OCI-LY1 (cell line): Measurements from ENCODE around the gene AKIRIN2.

Experiments
- H2AFZ ChIP-seq: fragments of 200-600 bp; sonication (generic), shearing (Covaris generic); 2 replicates; pipeline ENCODE4 v1.6.0; 2014; ENCODE audit warnings: antibody characterized with exemption, mild to moderate bottlenecking, low read length
- H3F3A ChIP-seq: fragments of 200-600 bp; sonication (generic), shearing (Covaris generic); 2 replicates; pipeline ENCODE4 v1.6.0; 2014; ENCODE audit warnings: mild to moderate bottlenecking, antibody characterized with exemption, low read length, moderate library complexity; ENCODE audit not compliant: insufficient read depth
- H3K27ac ChIP-seq: fragments of 200-600 bp; sonication (generic); 2 replicates; pipeline ENCODE4 v1.5.1; 2014; ENCODE audit warnings: low read length, mixed run types, mild to moderate bottlenecking, low read depth; ENCODE audit not compliant: poor library complexity, severe bottlenecking
- H3K27me3 ChIP-seq: fragments of 200-600 bp; sonication (generic); 2 replicates; pipeline ENCODE4 v1.6.0; 2014; ENCODE audit warnings: antibody characterized with exemption, mild to moderate bottlenecking, low read length, moderate library complexity; ENCODE audit not compliant: insufficient read depth
- H3K36me3 ChIP-seq: fragments of 200-600 bp; sonication (generic); 2 replicates; pipeline ENCODE4 v1.6.1; 2014; ENCODE audit warnings: mild to moderate bottlenecking, antibody characterized with exemption, low read length, moderate library complexity, mixed read lengths; ENCODE audit not compliant: insufficient read depth
- H3K4me1 ChIP-seq: fragments of 200-600 bp; sonication (generic); 2 replicates; pipeline ENCODE4 v1.5.1; 2014; ENCODE audit warnings: mild to moderate bottlenecking, low read length, moderate library complexity; ENCODE audit not compliant: insufficient read depth, severe bottlenecking
- H3K4me2 ChIP-seq: fragments of 200-600 bp; sonication (generic), shearing (Covaris generic); 2 replicates; pipeline ENCODE4 v1.6.1; 2014; ENCODE audit warnings: low read length
- H3K4me3 ChIP-seq: fragments of 200-600 bp; sonication (generic); 2 replicates; pipeline ENCODE4 v1.5.1; 2014; ENCODE audit warnings: low read length, low read depth, mild to moderate bottlenecking, mixed read lengths; ENCODE audit not compliant: poor library complexity, severe bottlenecking
- H3K79me2 ChIP-seq: fragments of 200-600 bp; shearing (Covaris generic); 2 replicates; pipeline ENCODE4 v1.6.1; 2016; ENCODE audit warnings: mixed run types, low read length, mixed read lengths; ENCODE audit not compliant: insufficient read depth
- H3K9ac ChIP-seq: fragments of 200-600 bp; sonication (generic), shearing (Covaris generic); 2 replicates; pipeline ENCODE4 v1.6.1; 2014; ENCODE audit warnings: mild to moderate bottlenecking, low read length, mixed read lengths
- H3K9me2 ChIP-seq: fragments of 200-600 bp; sonication (generic), shearing (Covaris generic); 2 replicates; pipeline ENCODE4 v1.6.1; 2014; ENCODE audit warnings: low read depth, mild to moderate bottlenecking, low read length, mixed read lengths
- H3K9me3 ChIP-seq: fragments of 200-600 bp; shearing (Covaris generic); 2 replicates; pipeline ENCODE4 v1.6.1; 2014; ENCODE audit warnings: low read length, mixed read lengths
- H4K20me1 ChIP-seq: fragments of 200-600 bp; sonication (generic), shearing (Covaris generic); 2 replicates; pipeline ENCODE4 v1.6.0; 2016; ENCODE audit warnings: mild to moderate bottlenecking, low read length; ENCODE audit not compliant: insufficient read depth
- CTCF ChIP-seq: fragments of 200-600 bp; sonication (generic), shearing (Covaris generic); IDR thresholded peaks from 2 replicates; pipeline ENCODE4 v1.5.1; 2017; ENCODE audit warnings: mild to moderate bottlenecking, antibody characterized with exemption, low read length, moderate library complexity, mixed read lengths
- EZH2 ChIP-seq: fragments of 200-600 bp; sonication (generic), shearing (Covaris generic); IDR thresholded peaks from 2 replicates; pipeline ENCODE4 v1.8.0; 2017; ENCODE audit warnings: borderline replicate concordance, mixed run types, mild to moderate bottlenecking, antibody characterized with exemption, low read length, moderate library complexity, mixed read lengths

The AKIRIN2 gene

DNA sequence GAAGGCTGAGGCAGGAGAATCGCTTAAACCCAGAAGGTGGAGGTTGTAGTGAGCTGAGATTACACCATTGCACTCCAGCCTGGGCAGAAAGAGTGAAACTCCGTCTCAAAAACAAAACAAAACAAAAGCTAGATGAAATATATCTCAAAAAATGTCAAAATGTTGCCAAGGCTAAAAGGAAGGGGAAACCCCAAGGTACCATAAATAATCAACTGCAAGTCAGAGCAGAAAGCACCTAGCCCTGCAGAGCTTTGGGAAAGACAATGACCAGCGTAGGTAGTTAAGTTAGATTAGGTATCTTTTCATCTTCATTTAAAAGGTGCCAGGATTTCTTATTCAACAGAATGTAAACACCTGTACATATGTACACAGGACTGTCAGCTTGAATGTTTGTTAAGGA lies 33.0 kb downstream of the AKIRIN2 start:
- H3F3A ChIP-seq: peaks cover 4% of the 10 kb centered on the region; the same call in 1 of the 2 replicates

DNA sequence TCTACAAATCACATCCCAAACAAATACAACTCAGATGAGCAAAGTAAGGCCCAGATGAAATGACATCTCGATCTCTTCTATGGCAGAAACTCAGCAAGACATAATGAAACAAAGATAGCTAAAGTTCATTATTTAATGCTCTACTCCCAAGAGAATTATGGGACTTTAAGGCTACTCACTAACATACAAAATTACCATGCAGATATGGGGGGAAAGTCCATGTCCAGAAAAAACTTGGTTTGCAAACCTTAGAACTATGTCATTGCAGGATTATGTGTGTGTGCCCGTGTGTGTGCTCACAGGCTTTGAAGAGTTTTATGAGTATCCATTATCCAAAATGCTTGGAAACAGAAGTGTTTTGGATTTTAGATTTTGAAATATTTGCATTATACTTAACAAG lies 34.0 kb downstream of the AKIRIN2 start:
- no peak overlapping the region for H3K4me3 ChIP-seq
- H3K9me2 ChIP-seq: no peaks in the 10 kb centered on the region
- H3K4me2 ChIP-seq: no peak overlapping the region
- H3K79me2 ChIP-seq: no peaks in the 10 kb centered on the region
- no peak for TF ChIP-seq EZH2
- TF ChIP-seq CTCF: no peak
- no peaks in the 10 kb centered on the region for H3K9me3 ChIP-seq
- H3K27me3 ChIP-seq: no peaks in the 10 kb centered on the region
- no peaks in the 10 kb centered on the region for H4K20me1 ChIP-seq
- peaks cover 62% of the 10 kb centered on the region for H3K36me3 ChIP-seq
- H3F3A ChIP-seq: peaks cover 4% of the 10 kb centered on the region; the same call in 1 of the 2 replicates
- no peak overlapping the region for H3K9ac ChIP-seq
- H3K27ac ChIP-seq: no peak overlapping the region
- no peaks in the 10 kb centered on the region for H3K4me1 ChIP-seq
- H2AFZ ChIP-seq: no peak overlapping the region

More for the DNA sequence above, 33.0 kb downstream of the AKIRIN2 start:
- Histone ChIP-seq H3K9ac (no peak overlapping the region), H3K9me2 (no peaks in the 10 kb centered on the region), H4K20me1 (no peaks in the 10 kb centered on the region), H3K27me3 (no peaks in the 10 kb centered on the region), H3K9me3 (no peaks in the 10 kb centered on the region), H2AFZ (no peak overlapping the region), H3K36me3 (peaks cover 70% of the 10 kb centered on the region), H3K79me2 (no peaks in the 10 kb centered on the region), H3K27ac (no peak overlapping the region), H3K4me2 (no peak overlapping the region), H3K4me1 (no peaks in the 10 kb centered on the region), H3K4me3 (no peak overlapping the region)
- TF ChIP-seq CTCF (no peak), EZH2 (no peak)

- H3K36me3 ChIP-seq: peaks cover 52% of the 10 kb centered on the region
- no peak overlapping the region for H3K4me2 ChIP-seq
- H3K9me2 ChIP-seq: no peaks in the 10 kb centered on the region
- H3K4me1 ChIP-seq: no peaks in the 10 kb centered on the region
- H3K9ac ChIP-seq: no peak overlapping the region
- no peak overlapping the region for H2AFZ ChIP-seq
- H4K20me1 ChIP-seq: no peaks in the 10 kb centered on the region
- H3K9me3 ChIP-seq: no peaks in the 10 kb centered on the region
- no peak overlapping the region for H3K4me3 ChIP-seq
- no peak overlapping the region for H3K27ac ChIP-seq
- TF ChIP-seq CTCF (no peak), EZH2 (no peak)
- H3K27me3 ChIP-seq: no peaks in the 10 kb centered on the region
- no peaks in the 10 kb centered on the region for H3K79me2 ChIP-seq
- H3F3A ChIP-seq: peaks cover 4% of the 10 kb centered on the region; the same call in 1 of the 2 replicates
These were observed 35.0 kb downstream of the AKIRIN2 start for GRCh38 chr6:87667032-87667431.
